GM12892 (cell line): ENCODE measurements around the gene RSU1.

Source experiments
- POLR2A ChIP-seq: IDR thresholded peaks from 2 replicates; pipeline ENCODE4 v1.6.1; 2011; ENCODE audit warnings: low read depth, low read length, control low read depth
- POLR2AphosphoS5 ChIP-seq: IDR thresholded peaks from 2 replicates; pipeline ENCODE4 v1.6.1; 2011; ENCODE audit warnings: low read depth, low read length, control low read depth
- TAF1 ChIP-seq: IDR thresholded peaks from 2 replicates; pipeline ENCODE4 v1.6.1; 2011; ENCODE audit warnings: low read depth, mild to moderate bottlenecking, control low read depth, low read length, borderline replicate concordance

DNA sequence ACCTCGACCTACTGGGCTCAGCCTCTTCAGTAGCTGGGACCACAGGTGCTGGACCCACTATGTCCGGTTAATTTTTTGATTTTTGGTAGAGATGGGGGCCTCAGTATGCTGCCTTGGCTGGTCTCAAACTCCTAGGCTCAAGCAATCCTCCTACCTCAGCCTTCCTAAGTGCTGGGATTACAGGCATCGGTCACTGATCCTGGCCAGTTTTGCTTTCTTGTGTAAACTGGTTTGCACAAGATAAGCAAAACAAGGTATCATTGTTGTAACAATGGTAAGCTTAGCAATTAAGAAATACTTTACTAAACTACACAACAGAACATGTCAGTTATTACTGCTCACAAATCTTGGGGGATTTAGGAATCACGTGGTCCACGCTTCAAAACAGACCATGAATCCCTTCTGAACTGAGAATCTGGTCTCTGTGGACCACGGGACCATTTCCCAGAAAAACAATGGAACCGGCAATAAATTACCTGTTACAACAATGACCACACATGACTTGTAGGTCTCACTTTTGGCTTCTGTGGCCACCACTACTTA, 36.8 kb downstream of the RSU1 start:
- TF ChIP-seq POLR2A (no peak), TAF1 (no peak), POLR2AphosphoS5 (no peak)
